GM12872 (cell line): ENCODE results near the gene ATP5PO.

Experiments used
- CTCF ChIP-seq: IDR thresholded peaks from 3 replicates; pipeline ENCODE4 v1.5.1; 2011; ENCODE audit warnings: low read depth, mild to moderate bottlenecking, low read length, moderate library complexity; ENCODE audit not compliant: insufficient read depth

Gene ATP5PO

GRCh38 chr21:33938381-33938780 lies 22.8 kb upstream of the ATP5PO start:
- no peak for TF ChIP-seq CTCF

DNA sequence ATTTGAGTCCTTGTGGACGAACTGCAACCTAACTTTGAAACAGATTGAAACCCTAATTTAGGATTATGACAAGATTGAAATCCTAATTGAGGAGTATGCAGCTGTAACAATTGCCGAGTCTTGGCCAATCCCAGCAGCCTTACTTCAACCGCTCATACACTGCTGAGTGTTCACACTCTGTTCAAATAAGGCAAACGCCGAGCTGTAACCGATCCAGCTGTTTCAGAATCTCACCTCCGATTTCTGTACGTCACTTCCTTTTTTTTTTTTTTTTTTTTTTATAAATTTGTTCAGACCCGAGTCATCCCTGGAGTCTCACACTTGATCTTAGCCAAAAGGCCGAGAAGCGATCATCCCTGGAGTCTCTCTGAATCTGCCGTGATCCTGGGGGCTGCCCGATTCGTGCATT lies 22.3 kb upstream of the ATP5PO start:
- no peak for TF ChIP-seq CTCF

DNA sequence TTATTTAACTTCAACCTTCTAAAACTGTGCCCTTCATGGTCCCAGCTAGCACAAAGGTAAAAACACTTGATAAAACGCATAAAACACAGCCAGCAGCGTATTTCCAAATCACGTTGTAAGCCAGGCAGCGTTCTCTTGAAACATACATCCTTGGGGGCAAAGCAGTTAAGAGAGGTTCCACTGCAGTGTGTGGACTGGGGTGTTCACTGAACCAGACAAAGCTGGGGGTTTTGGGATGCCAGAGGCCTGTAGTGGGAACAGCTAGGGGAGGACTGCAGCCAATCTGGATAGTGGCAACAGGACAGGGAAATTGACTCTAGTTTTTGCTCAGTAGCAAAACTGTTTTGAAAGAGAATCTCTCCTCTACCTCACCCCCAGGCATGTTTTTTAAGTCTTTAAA lies 21.5 kb upstream of the ATP5PO start:
- no peak for TF ChIP-seq CTCF

DNA sequence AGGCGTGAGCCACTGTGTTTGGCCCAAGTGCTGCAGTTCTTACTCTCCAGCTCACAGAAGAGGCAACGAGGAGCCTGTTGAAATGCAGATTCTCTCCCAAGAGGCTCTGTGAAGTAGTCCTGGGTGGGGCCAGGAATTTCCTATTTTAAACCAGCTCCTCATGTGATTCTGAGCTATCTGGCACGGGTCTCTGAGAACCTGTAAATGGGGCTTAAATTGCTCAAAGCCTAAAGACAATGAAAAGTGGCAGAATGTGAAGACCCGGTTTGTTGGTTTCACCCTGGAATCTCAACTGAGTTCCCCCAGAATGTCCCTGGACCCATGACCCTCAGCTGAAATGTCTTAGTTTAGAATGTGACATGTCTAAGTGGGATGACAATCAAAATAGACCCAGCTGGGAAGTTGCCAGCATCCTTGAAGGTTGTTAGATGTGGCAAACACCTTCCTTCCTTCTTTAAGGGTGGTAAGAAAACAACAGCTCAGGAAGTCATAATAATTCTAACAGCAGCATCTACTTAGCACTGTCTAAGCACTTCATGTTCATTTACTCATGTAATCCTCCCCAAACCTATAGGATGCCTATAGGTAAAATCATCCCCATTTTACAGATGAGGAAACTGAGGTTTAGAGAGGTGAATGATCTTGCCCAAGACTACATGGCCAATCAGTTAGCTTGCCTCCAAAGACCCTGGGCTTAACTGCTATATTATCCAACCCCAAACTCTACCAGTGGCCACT lies 20.9 kb upstream of the ATP5PO start:
- TF ChIP-seq CTCF = no peak

DNA sequence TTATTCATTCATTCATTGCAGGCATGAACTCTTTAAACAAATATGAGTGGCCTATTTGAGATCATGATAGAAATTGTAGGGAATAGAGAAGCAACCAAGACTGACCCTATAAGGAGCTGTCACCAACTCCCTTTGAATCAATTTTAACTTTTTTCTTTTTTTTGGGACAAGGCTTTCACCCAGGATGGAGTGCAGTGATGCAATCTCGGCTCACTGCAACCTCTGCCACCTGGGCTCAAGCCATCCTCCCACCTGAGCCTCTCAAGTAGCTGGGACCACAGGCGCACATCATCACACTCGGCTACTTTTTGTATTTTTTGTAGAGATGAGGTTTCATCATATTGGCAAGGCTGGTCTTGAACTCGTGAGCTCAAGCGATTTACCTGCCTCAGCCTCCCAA lies 17.1 kb upstream of the ATP5PO start:
- TF ChIP-seq CTCF = no peak

DNA sequence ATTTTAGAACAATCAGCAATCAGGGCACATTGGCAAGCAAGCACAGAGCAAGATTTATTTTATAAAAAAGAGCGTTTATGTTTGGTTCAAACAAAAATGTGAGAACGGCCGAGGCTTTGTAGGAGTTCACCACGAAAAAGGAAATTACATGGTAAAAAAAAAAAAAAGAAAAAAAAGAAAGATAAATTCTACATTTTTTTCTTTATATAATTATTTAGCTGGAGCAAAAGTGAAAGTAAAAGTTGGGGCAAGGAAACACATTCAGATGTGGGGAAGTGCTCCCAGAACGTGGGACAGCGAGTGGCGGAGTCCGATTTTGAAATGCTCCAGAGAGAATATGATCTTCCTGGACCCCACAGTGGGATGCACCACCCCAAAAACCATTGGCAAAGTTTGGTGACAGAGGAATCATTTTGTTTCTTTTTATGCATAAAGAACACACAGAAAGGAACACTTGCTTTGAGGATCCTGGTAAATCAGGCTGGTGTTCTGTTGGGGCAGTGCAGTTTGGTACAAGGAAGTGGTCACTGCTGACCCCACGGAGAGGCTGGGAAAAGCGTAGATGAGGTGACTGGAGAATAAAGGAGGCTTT lies 16.3 kb upstream of the ATP5PO start:
- TF ChIP-seq CTCF = no peak

DNA sequence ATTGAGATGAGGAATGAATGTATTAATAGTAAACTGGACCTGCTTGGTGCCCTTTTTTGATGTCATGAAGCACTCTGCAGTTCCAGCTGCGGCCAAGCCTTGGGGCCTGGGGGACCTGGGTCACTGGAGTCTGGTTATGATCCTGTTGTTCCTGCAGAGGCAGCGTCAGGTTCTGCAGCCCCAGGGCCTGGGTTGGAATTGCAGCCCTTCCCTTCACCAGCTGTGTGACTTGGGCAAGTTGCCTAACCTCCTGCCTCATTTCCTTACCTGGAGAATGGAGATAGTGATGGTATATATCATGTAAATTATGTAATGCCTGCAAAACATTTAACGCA lies 9.1 kb upstream of the ATP5PO start:
- no peak for TF ChIP-seq CTCF
